ENCODE results near the gene USP10. TPM values are rescaled to one million over a fixed set of nuclear protein-coding genes. Genes with fewer than 3 reads are reported as not detected.

USP10 gene
- total RNA-seq, 1 donor: 61.7 TPM

- peak overlapping the region; percentile 89 for H3K4me3 ChIP-seq (ENCODE audit: low read depth, low read length)
- TF ChIP-seq CTCF (IDR thresholded peaks at IDR 0.05; ENCODE audit: insufficient read depth, low read length): no peak
- no peak for DNase-seq (ENCODE audit: low read depth)
Measured at GRCh38 chr16:84699147-84699711, 571 bp upstream of the USP10 start.

- DNase-seq (ENCODE audit: low read depth): peak; percentile 27
- H3K4me3 ChIP-seq (ENCODE audit: low read depth, low read length): peak overlapping the region; percentile 89
- TF ChIP-seq CTCF (IDR thresholded peaks at IDR 0.05; ENCODE audit: insufficient read depth, low read length): no peak
Measured at GRCh38 chr16:84700446-84701300, 873 bp downstream of the USP10 start.

DNA sequence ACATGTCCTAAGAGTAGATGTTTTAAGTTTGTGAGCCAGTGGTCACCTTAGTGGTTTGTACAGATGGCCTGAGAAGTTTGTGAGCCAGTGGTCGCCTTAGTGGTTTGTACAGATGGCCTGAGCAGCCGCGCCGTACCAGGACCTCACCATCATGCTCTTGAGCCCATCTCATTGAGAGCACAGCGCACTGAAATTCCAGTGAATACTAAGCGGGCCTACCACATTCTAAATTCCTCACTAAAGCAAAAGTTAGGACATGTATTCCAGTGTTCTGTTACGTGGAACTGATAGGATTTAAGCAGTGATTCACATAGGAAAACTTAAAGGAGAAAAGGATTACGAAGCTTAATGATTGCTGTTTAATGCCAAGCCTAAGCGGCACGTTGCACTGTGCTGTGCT, 3.9 kb downstream of the USP10 start:
- DNase-seq (ENCODE audit: low read depth): no peak
- no peak for TF ChIP-seq CTCF (IDR thresholded peaks at IDR 0.05; ENCODE audit: insufficient read depth, low read length)
- no peak overlapping the region for H3K4me3 ChIP-seq (ENCODE audit: low read depth, low read length)

DNA sequence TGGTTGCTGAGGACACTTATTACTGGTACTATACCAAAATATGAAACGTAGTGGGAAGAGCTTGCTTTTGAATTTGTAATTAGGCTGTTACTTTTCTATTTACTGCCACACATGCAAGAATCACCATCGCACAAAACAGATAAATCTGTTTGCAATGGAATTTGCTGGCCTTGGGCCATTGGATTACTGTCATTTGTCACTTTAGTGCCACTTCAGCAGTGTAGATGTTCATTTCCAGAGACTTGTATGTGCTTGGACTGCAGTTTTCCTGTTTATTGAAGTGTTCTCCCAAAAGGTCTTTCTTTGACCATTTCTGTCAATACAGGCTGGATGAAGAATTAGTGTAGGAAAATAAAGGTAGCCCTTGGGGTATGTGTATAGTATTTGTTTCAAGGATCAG, 4.5 kb downstream of the USP10 start:
- H3K4me3 ChIP-seq (ENCODE audit: low read depth, low read length): no peak overlapping the region
- no peak for TF ChIP-seq CTCF (IDR thresholded peaks at IDR 0.05; ENCODE audit: insufficient read depth, low read length)
- DNase-seq (ENCODE audit: low read depth): no peak

GRCh38 chr16:84706856-84707255, 7.1 kb downstream of the USP10 start:
- no peak for TF ChIP-seq CTCF (IDR thresholded peaks at IDR 0.05; ENCODE audit: insufficient read depth, low read length)
- no peak for DNase-seq (ENCODE audit: low read depth)
- H3K4me3 ChIP-seq (ENCODE audit: low read depth, low read length): no peak overlapping the region

DNA sequence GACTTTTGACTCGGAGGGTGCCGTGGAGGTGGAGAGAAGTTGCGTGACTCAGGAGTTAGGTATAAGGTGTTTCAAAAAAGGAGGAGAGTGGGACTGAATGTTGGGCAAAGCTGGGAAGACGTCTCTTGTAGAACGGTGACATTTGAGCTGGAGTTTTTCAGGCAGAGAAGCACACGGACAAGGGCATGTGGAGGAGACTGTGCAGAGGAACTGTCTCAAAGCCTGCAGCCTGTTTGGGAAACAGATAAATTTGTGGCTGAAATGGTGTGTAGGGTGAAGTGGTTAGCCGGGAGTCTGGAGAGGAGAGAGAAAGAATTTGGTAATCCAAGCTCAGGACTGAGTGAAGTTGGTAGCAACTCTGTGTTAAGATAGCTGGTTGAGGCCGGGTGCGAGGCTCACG, 9.8 kb downstream of the USP10 start:
- no peak for TF ChIP-seq CTCF (IDR thresholded peaks at IDR 0.05; ENCODE audit: insufficient read depth, low read length)
- no peak for DNase-seq (ENCODE audit: low read depth)
- no peak overlapping the region for H3K4me3 ChIP-seq (ENCODE audit: low read depth, low read length)

Measured in fibroblast of the aortic adventitia (primary cell).